GM21367 (cell line): Measurements from ENCODE around the gene TYROBP.
"Not testable (repeated sequence)": the region's sequence is repeated elsewhere in the genome, so short reads cannot be mapped to it uniquely, and the experiment has no call there.

Experiments used
- ATAC-seq: cut with Tn5 transposase; IDR thresholded peaks from one replicate; pipeline ENCODE4 v1.9.1; 2021; ENCODE audit not compliant: unreplicated experiment

The TYROBP gene

GRCh38 chr19:35901854-35902661 lies 6.0 kb downstream of the TYROBP start, which contains the start of gene HCST:
TSS of gene HCST (plus strand) at chr19:35902529. CDS start at chr19:35902594, 65 bp downstream.
- no peak for ATAC-seq

DNA sequence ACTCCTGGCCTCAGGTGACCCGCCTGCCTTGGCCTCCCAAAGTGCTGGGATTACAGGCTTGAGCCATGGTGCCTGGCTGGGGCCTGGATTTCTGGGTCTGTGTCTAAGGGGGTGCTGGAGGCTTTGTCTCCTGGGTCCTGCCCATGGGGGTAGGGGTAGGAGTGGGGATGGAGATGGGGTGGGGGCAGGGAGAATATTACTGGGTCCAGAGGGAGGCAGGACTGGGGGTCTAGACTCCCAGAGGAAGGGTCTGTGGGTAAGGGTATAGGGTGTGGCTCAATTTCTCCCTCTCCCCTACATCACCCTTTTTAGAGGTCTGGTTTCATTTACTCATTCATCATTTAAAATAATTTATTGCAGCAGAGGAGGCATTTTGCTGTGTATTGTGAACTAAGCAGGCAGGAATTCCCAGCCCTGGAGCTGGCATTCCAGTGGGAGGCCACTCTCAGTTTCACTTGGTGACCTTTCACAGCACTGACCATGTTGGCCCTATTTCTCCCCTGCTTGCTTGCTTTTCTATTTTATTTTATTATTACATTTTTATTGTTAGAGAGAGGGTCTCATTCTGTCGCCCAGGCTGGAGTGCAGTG lies 6.9 kb downstream of the TYROBP start:
- no peak for ATAC-seq

DNA sequence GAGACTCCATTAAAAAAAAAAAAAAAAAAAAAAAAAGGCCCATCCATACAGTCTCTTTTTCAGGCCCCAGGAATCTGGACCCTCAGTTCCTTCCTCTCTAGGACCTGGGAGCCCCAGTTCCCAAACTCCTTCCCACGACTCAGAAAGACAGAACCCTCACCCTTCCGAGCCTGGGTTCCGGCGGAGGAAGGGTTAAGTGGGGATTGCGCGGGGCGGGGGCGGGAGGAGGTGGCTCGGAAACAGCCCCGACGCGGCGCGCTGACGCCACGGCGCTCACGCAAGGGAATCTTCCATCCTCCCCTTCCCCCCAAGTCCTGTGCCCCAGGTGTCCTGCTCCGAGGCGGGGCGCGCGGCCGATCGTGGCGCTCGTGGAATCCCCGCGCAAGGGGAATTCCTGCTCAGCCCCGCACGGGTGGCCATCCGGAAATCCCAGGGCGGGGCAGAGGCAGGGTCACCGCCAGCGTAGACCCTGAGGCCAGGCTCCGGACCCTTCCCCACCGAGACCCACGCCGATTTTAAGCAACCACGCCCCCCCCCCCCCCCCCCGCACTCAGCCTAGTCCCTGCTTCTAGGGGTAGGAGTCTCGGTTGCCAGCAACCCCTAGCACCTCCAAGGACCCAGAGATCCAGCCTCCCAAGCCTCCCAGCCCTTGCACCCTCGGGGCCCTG lies 8.4 kb downstream of the TYROBP start:
- peak; percentile 27 for ATAC-seq

DNA sequence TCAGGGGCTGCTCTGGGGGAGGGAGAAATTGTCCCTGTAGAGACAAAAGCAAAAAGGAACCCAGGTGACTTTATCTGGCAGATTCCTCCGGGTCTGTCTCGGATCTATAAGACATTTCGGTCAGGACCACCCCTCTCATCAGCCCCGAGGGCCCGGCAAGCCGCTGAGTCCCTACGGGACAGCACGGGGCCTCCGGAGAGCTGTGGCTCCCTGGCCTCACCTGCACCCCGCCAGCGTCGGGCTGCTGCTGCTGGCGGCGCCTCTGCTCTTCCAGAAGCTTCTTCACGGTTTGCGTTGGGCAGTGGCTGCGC lies 9.6 kb downstream of the TYROBP start:
- ATAC-seq: no peak

- ATAC-seq: no peak
Observed at GRCh38 chr19:35897706-35898451, 10.2 kb downstream of the TYROBP start.

- no peak for ATAC-seq
Observed at GRCh38 chr19:35896643-35897040, 11.5 kb downstream of the TYROBP start.

DNA sequence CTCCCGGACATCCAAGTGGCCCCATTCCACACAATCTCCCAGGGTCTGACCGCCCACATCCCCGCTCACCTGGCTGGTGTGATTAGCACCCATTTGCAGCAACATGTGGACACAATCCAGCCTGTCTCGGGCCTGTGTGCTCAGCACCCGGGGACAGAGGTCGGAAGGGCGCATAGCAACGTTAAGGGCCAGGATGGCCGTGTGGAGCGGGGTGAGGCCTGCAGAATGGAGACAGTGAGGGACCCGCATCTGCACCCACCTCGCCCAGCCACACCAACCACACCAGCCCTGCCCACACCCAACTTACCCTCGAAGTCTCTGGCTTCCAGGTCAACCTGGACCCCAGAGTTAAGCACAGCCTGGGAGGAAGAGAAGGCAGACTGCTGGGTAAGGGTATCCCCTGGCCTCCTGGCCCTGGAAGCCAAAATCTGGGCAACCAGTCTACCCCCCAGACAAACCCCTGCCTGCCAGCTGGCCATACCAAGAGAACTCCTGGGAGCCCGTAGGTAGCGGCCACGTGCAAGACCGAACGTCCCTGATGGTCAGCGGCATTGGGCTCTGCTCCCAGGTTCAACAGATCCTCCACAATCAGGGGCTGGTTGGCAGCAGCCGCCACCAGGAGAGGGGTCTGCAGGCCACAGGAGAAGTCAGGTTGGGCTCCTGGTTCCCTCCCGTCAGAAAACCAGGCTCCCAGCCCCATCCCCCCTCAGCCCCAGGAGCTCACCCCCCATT lies 12.0 kb downstream of the TYROBP start:
- no peak for ATAC-seq

DNA sequence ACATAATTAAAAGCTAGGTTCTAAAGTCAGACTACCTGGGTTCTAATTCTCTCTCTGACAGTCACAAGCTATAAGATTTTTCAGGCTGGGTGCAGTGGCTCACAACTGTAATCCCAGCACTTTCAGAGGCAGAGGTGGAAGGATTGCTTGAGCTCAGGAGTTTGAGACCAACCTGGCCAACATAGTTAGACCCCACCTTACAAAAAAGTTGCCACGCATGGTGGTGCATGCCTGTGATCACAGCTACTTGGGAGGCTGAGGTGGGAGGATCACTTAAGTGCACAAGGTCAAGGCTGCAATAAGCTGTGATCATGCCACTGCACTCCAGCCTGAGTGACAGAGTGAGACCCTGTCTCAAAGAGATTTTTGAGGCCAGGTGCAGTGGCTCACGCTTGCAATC lies 13.8 kb downstream of the TYROBP start:
- ATAC-seq: no peak

- ATAC-seq: not testable (repeated sequence)
Observed at GRCh38 chr19:35891819-35892218, 16.3 kb downstream of the TYROBP start.

DNA sequence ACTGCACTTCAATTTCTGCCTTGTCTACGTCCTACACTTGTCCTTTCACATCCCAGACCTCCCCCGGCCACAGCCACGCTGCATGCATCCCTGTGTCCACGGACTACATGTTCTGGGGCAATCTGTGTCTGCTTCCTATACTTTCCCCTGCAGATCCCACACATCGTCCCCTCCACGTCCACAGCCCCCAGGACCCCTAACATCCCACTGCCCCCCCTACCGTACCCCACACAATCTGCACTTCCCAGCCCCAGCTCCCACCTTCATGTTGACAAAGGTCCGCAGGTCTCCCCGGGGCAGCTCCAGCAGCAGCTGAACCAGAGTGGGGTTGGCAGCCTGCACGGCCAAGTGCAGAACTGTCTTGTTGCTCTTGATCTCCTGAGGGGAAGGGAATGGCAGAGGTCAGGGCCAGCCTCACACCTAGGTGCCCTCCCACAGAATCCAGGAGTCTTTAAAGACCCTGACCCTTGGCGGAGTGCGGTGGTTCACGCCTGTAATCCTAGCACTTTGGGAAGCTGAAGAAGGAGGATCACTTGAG lies 17.9 kb downstream of the TYROBP start:
- ATAC-seq: no peak

GRCh38 chr19:35889370-35890112 lies 18.6 kb downstream of the TYROBP start:
- ATAC-seq: no peak

- ATAC-seq: no peak
Observed at GRCh38 chr19:35888398-35888797, 19.7 kb downstream of the TYROBP start.

- no peak for ATAC-seq
Observed at GRCh38 chr19:35887197-35887596, 20.9 kb downstream of the TYROBP start.

GRCh38 chr19:35885904-35886303 lies 22.2 kb downstream of the TYROBP start:
- no peak for ATAC-seq

DNA sequence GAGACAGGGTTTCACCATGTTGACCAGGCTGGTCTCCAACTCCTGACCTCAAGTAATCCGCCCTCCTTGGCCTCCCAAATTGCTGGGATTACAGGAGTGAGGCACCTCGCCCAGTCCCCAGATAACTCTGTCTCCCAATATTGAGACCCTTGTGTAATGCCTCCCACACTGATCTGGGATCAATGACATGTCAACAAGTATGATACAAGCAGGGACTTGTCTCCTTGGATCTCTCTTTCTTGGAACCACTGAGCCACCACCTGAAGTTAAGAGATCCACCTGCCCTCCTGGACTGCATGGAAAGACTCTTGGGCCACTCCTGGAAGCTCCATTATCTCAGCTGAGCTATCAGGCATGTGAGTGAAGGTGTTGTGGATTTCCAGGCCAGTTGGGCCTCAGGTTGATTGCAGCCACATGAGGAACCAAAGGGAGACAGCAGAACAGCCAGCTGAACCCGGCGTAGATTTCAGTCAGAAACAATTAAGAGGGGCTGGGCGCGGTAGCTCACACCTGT lies 22.8 kb downstream of the TYROBP start:
- no peak for ATAC-seq

GRCh38 chr19:35883882-35884281 lies 24.2 kb downstream of the TYROBP start:
- ATAC-seq: no peak

GRCh38 chr19:35882114-35882832 lies 25.8 kb downstream of the TYROBP start:
- no peak for ATAC-seq

- no peak for ATAC-seq
Observed at GRCh38 chr19:35879770-35880317, 28.3 kb downstream of the TYROBP start.

GRCh38 chr19:35879068-35879467 lies 29.0 kb downstream of the TYROBP start:
- no peak for ATAC-seq
